Esophagus muscularis mucosa (tissue), 4 donors: ENCODE measurements around the gene RHOBTB3. TPM values are rescaled to one million over a fixed set of nuclear protein-coding genes. Genes with fewer than 3 reads are reported as not detected.
A peak's percentile ranks its signal among the peaks of the same experiment; 100 is the strongest.

ENCODE experiments used
- DNase-seq: peaks from one replicate; pipeline ENCODE4 v3.0.0-alpha.2; 2017; ENCODE audit errors: extremely low spot score
- H3K27ac ChIP-seq, 4 donors: fragments of 200-600 bp; sonication (generic); replicated peaks in 1 of 4; 1 replicate in 3 of 4; 2 replicates in 1 of 4; pipeline ENCODE4 v1.5.1; 2016 to 2019; ENCODE audit warnings: mild to moderate bottlenecking in 1 of 4
- H3K27me3 ChIP-seq, 4 donors: fragments of 200-600 bp; sonication (generic); one replicate each; pipeline versions ENCODE4 v1.5.1 to v1.6.0; 2016 to 2019
- H3K36me3 ChIP-seq, 4 donors: fragments of 200-600 bp; sonication (generic); one replicate each; pipeline ENCODE4 v1.5.1; 2016 to 2019
- H3K4me1 ChIP-seq, 4 donors: fragments of 200-600 bp; sonication (generic); one replicate each; pipeline ENCODE4 v1.5.1; 2016 to 2019
- H3K4me3 ChIP-seq, 4 donors: fragments of 200-600 bp; sonication (generic); 1 replicate in 2 of 4; 2 replicates in 2 of 4; pipeline ENCODE4 v1.5.1; 2016 to 2019; ENCODE audit warnings: mild to moderate bottlenecking in 4 of 4, moderate library complexity in 1 of 4
- H3K9me3 ChIP-seq, 4 donors: fragments of 200-600 bp; sonication (generic); 1 replicate in 3 of 4; 2 replicates in 1 of 4; pipeline ENCODE4 v1.5.1; 2016 to 2019
- CTCF ChIP-seq, 3 experiments: fragments of 200-600 bp in 2 of 3; fragments of 450-650 bp in 1 of 3; sonication (generic) in 2 of 3; IDR thresholded peaks; one replicate each; pipeline ENCODE4 v1.5.1; 2017 to 2019; ENCODE audit warnings: antibody characterized with exemption in 3 of 3, mild to moderate bottlenecking in 2 of 3, moderate library complexity in 1 of 3
- EP300 ChIP-seq: sonication (generic); formaldehyde crosslinking; IDR thresholded peaks from one replicate; pipeline ENCODE4 v1.6.1; 2017; ENCODE audit warnings: antibody characterized with exemption
- POLR2A ChIP-seq: fragments of 450-650 bp; IDR thresholded peaks from one replicate; pipeline ENCODE4 v1.6.1; 2017; ENCODE audit warnings: antibody characterized with exemption, moderate library complexity, mild to moderate bottlenecking, low read depth
- POLR2AphosphoS5 ChIP-seq, 2 donors: sonication (generic); formaldehyde crosslinking; IDR thresholded peaks; one replicate each; pipeline ENCODE4 v1.6.1; 2017; ENCODE audit warnings: antibody characterized with exemption in 2 of 2
- WGBS: methylation state at CpG from one replicate; pipeline ENCODE4 v1.1.5; 2018; 5-methylcytosine and 5-hydroxymethylcytosine counted together
- intact Hi-C: fragments of 100-400 bp; cut with DNase I; formaldehyde crosslinking; loops from one replicate; pipeline ENCODE4 v1.15.1; 2023
- total RNA-seq, 4 donors: library from RNA; depleted of rRNA; stranded (reverse); fragments of >200 nt; gene quantifications; one replicate each; pipeline versions ENCODE4 v1.1.0 to v1.2.1, GENCODE V29; 2016

The RHOBTB3 gene
- total RNA-seq = 100 to 1,000 TPM in 1 of 4 donors, 10 to 100 TPM in 3; 72.9 to 165 (median 89.2) TPM

- Histone ChIP-seq H3K27me3 (no peaks in the 10 kb centered on the region), H3K27ac (peak within 1 kb of the TSS; percentile 93 to 99 (median 96)), H3K9me3 (no peaks in the 10 kb centered on the region), H3K4me3 (peak within 1 kb of the TSS; percentile 72 to 92 (median 76)), H3K4me1 (peaks cover 36 to 81% (median 67%) of the 10 kb centered on the region in 4 donors), H3K36me3 (no peaks in the 10 kb centered on the region)
- 1% methylated on average over 21 of the region's 78 CpGs for WGBS
- intact Hi-C loops = loop anchor here (2.0 to 5.0 kb wide), 2 partner anchors 64 to 84 kb away; partner anchors contain the start of gene RFESD
- peak; percentile 98 for DNase-seq
- TF ChIP-seq CTCF (IDR thresholded peaks at IDR 0.05) (no peak), POLR2A (peak; percentile 57), POLR2AphosphoS5 (IDR thresholded peaks at IDR 0.05) (peak; percentile 74 to 88), EP300 (no peak)
Measured at GRCh38 chr5:95730730-95731570, at the start of gene RHOBTB3. Gene RHOBTB3, plus strand, starts transcription at chr5:95731336. Its CDS starts 347 bp downstream, at chr5:95731683.

GRCh38 chr5:95682891-95683290 is 48.2 kb upstream of the RHOBTB3 start, which contains the start of gene SPATA9:
Gene SPATA9, minus strand, starts transcription at chr5:95682991. Its CDS starts 137 bp downstream, at chr5:95682854.
- Histone ChIP-seq H3K9me3 (no peaks in the 10 kb centered on the region), H3K27ac (no peak within 1 kb of the TSS), H3K4me1 (no peaks in the 10 kb centered on the region), H3K4me3 (no peak within 1 kb of the TSS), H3K36me3 (no peaks in the 10 kb centered on the region), H3K27me3 (no peaks in the 10 kb centered on the region)
- DNase-seq = no peak
- 76% methylated on average over 1 of the region's 1 CpG for WGBS
- no peak for TF ChIP-seq EP300
- TF ChIP-seq POLR2AphosphoS5 (IDR thresholded peaks at IDR 0.05) = no peak
- no peak for TF ChIP-seq CTCF (IDR thresholded peaks at IDR 0.05)
- TF ChIP-seq POLR2A = no peak
- intact Hi-C loops = no loop called here

- no peak overlapping the region for H3K4me3 ChIP-seq
- no peaks in the 10 kb centered on the region for H3K36me3 ChIP-seq
- no peaks in the 10 kb centered on the region for H3K27me3 ChIP-seq
- no peaks in the 10 kb centered on the region for H3K9me3 ChIP-seq
- H3K4me1 ChIP-seq = no peaks in the 10 kb centered on the region
- DNase-seq = no peak
- no peak overlapping the region for H3K27ac ChIP-seq
- no peak for TF ChIP-seq POLR2AphosphoS5 (IDR thresholded peaks at IDR 0.05)
- no peak for TF ChIP-seq POLR2A
- TF ChIP-seq EP300 = no peak
- TF ChIP-seq CTCF (IDR thresholded peaks at IDR 0.05) = no peak
- intact Hi-C loops = no loop called here
- WGBS = 89% methylated on average over 2 of the region's 2 CpGs
Measured at GRCh38 chr5:95684361-95684760, 46.8 kb upstream of the RHOBTB3 start.

- intact Hi-C loops = no loop called here
- Histone ChIP-seq H3K4me1 (no peaks in the 10 kb centered on the region), H3K27ac (no peak overlapping the region), H3K36me3 (no peaks in the 10 kb centered on the region), H3K4me3 (no peak overlapping the region), H3K9me3 (no peaks in the 10 kb centered on the region), H3K27me3 (no peaks in the 10 kb centered on the region)
- no peak for TF ChIP-seq POLR2AphosphoS5 (IDR thresholded peaks at IDR 0.05)
- TF ChIP-seq CTCF (IDR thresholded peaks at IDR 0.05) = no peak
- TF ChIP-seq POLR2A = no peak
- TF ChIP-seq EP300 = no peak
- DNase-seq = no peak
- WGBS = 76% methylated on average over 2 of the region's 2 CpGs
Measured at GRCh38 chr5:95686651-95687050, 44.5 kb upstream of the RHOBTB3 start.
